Lower leg skin (tissue), 3 donors: Measurements from ENCODE around the gene TTI1.

ENCODE experiments used
- POLR2A ChIP-seq, 2 donors: fragments of 450-650 bp; IDR thresholded peaks; one replicate each; pipeline ENCODE4 v1.6.1; 2016 to 2017; ENCODE audit warnings: antibody characterized with exemption in 2 of 2, mild to moderate bottlenecking in 1 of 2, moderate library complexity in 1 of 2
- TF ChIP-seq, protein P1 (sequence below), 3 donors: fragments of 450-650 bp; IDR thresholded peaks; one replicate each; pipeline ENCODE4 v1.5.1; 2016; ENCODE audit warnings: antibody characterized with exemption in 3 of 3, mild to moderate bottlenecking in 3 of 3, moderate library complexity in 2 of 3

DNA sequence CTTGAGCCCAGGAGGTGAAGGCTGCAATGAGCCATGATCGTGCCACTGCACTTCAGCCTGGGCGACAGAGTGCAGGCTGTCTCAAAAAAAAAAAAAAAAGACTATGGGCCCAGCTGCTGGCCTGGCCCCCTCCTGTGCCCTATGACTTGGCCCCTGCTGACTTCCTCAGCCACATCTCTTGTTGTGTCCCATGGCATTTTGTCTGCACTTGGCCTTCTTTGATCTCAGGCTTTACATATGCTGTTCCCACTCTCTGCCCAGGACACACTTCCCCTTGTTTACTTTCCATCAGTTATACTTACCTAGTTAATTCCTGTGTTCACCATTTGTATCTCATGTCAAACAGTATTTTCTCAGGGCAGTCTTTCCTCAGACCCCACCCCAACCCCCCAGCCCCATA lies 44.8 kb upstream of the TTI1 start:
- TF ChIP-seq, protein P1, sequence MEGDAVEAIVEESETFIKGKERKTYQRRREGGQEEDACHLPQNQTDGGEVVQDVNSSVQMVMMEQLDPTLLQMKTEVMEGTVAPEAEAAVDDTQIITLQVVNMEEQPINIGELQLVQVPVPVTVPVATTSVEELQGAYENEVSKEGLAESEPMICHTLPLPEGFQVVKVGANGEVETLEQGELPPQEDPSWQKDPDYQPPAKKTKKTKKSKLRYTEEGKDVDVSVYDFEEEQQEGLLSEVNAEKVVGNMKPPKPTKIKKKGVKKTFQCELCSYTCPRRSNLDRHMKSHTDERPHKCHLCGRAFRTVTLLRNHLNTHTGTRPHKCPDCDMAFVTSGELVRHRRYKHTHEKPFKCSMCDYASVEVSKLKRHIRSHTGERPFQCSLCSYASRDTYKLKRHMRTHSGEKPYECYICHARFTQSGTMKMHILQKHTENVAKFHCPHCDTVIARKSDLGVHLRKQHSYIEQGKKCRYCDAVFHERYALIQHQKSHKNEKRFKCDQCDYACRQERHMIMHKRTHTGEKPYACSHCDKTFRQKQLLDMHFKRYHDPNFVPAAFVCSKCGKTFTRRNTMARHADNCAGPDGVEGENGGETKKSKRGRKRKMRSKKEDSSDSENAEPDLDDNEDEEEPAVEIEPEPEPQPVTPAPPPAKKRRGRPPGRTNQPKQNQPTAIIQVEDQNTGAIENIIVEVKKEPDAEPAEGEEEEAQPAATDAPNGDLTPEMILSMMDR (IDR thresholded peaks at IDR 0.05) = no peak
- no peak for TF ChIP-seq POLR2A (IDR thresholded peaks at IDR 0.05)
